ENCODE results near the gene LMAN1.

DNA sequence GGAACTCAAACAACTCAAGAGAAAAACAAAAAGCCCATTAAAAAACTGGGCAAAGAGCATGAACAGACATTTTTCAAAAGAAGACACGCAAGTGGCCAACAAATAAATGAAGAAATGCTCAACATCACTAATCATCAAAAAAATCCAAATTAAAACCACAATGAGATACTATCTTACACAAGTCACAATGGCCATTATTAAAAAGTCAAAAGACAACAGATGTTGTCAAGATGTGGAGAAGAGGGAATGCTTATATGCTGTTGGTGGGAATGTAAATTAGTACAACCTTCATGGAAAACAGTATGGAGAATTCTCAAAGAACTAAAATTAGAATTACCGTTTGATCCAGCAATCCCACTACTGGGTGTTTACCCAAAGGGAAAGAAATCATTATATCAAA is 15.1 kb downstream of the LMAN1 start:
- TF ChIP-seq CTCF (conservative IDR thresholded peaks at IDR 0.05; ENCODE audit: low read depth, low read length) = no peak
- no peak for TF ChIP-seq CHD1 (IDR thresholded peaks at IDR 0.05; ENCODE audit: low read depth, low read length)
- TF ChIP-seq CEBPB (IDR thresholded peaks at IDR 0.05; ENCODE audit: low read depth, low read length) = no peak
- TF ChIP-seq POLR2A (IDR thresholded peaks at IDR 0.05; ENCODE audit: low read depth, low read length) = no peak
